ENCODE measurements around the gene NUDT5. TPM values are rescaled to one million over a fixed set of nuclear protein-coding genes. Genes with fewer than 3 reads are reported as not detected.
"Not testable (repeated sequence)": the region's sequence is repeated elsewhere in the genome, so short reads cannot be mapped to it uniquely, and the experiment has no call there.

NUDT5 gene
- total RNA-seq, 1 donor from 2014 or later, result 64.5 TPM

DNA sequence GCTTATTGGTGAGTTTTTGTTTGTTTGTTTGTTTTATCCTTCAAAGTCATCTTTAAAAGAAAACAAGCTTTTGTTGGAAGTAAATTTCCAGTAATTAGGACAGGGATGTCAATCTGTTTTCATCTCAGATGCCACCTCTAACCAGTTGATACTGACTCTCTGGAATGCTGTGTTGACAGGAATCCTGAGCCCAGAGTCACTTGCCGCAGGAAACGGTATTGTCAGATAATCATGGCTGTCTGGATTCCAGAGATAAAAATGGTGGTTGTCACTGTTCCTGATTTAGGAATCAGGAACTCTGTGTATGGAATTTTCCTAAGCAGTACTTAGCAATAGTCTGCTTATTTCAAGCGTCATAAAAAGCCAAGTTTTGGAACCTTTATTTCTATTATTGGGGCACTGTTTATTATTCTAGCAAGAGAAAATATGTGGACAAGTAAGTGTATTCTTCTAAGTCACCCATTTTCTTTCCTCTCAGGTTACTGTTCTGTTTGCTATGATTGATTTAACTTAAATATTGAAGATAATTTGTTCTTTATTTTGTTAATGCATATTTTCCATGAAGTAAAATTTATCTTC, 39.5 kb upstream of the NUDT5 start:
- H3K4me3 ChIP-seq (ENCODE audit: low read depth, low read length), result no peak overlapping the region
- TF ChIP-seq, protein P1, sequence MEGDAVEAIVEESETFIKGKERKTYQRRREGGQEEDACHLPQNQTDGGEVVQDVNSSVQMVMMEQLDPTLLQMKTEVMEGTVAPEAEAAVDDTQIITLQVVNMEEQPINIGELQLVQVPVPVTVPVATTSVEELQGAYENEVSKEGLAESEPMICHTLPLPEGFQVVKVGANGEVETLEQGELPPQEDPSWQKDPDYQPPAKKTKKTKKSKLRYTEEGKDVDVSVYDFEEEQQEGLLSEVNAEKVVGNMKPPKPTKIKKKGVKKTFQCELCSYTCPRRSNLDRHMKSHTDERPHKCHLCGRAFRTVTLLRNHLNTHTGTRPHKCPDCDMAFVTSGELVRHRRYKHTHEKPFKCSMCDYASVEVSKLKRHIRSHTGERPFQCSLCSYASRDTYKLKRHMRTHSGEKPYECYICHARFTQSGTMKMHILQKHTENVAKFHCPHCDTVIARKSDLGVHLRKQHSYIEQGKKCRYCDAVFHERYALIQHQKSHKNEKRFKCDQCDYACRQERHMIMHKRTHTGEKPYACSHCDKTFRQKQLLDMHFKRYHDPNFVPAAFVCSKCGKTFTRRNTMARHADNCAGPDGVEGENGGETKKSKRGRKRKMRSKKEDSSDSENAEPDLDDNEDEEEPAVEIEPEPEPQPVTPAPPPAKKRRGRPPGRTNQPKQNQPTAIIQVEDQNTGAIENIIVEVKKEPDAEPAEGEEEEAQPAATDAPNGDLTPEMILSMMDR (conservative IDR thresholded peaks at IDR 0.05; ENCODE audit: low read depth, low read length), result no peak
- no peak for DNase-seq (ENCODE audit: low read depth)

DNA sequence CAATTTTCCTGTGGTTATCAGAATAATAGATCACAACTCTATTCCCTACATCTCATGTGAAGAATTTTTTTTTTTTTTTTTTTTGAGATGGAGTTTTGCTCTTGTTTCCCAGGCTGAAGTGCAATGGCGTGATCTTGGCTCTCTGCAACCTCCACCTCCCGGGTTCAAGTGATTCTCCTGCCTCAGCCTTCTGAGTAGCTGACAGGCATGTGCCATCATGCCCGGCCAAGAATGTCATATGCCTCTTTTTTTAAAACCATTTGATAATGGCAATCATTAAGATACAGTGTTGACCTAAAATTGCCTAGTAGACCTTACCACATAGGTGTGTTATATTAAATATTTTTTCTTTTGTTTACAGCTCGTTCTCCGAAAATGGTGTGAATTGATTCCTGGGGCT, 39.0 kb upstream of the NUDT5 start:
- DNase-seq (ENCODE audit: low read depth); H3K4me3 ChIP-seq (ENCODE audit: low read depth, low read length): not testable (repeated sequence)

DNA sequence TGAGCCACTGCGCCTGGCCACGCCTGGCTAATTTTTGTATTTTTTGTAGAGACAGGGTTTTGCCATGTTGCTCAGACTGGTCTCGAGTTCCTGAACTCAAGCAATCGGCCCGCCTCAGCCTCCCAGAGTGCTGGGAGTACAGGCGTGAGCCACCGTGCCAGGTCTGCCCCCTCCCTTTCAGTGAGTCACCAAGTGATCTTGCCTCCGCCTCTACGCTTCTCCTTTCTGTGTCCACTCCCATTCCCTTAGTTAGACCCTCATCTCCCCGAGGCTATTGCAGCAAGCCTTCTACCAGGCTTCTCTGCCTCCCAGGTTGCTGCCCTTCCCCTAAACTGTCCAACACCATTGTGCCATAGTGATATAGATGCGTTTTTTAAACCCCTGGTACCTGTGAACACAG, 33.2 kb upstream of the NUDT5 start:
- no peak overlapping the region for H3K4me3 ChIP-seq (ENCODE audit: low read depth, low read length)
- TF ChIP-seq, protein P1 (conservative IDR thresholded peaks at IDR 0.05; ENCODE audit: low read depth, low read length), result no peak
- DNase-seq (ENCODE audit: low read depth), result no peak

DNA sequence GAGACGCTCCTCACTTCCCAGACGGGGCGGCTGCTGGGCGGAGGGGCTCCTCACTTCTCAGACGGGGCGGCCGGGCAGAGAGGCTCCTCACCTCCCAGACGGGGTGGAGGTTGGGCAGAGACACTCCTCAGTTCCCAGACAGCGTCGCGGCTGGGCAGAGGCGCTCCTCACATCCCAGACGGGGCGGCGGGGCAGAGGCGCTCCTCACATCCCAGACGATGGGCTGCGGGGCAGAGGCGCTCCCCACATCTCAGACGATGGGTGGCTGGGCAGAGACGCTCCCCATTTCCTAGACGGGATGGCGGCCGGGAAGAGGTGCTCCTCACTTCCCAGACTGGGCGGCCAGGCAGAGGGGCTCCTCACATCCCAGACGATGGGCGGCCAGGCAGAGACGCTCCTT, 30.7 kb upstream of the NUDT5 start:
- not testable (repeated sequence) for DNase-seq (ENCODE audit: low read depth); H3K4me3 ChIP-seq (ENCODE audit: low read depth, low read length)

DNA sequence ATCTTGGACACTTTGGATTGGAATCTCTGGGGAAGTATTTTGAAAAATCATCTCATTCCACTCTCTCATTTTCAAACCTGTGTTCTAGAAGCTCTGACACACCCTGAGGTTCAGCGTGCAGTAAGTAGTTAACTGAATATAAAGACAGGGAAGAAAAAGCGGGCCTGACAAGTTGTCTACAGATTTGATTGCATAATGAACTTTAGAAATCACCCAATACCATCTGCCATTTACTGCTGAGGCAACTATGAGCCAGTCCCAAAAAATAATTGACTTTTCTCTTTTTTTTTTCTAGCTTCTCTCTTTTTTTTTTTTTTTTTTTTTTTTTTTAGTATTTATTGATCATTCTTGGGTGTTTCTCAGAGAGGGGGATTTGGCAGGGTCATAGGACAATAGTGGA, 29.8 kb upstream of the NUDT5 start:
- no peak overlapping the region for H3K4me3 ChIP-seq (ENCODE audit: low read depth, low read length)
- no peak for DNase-seq (ENCODE audit: low read depth)
- TF ChIP-seq, protein P1 (conservative IDR thresholded peaks at IDR 0.05; ENCODE audit: low read depth, low read length), result no peak

DNA sequence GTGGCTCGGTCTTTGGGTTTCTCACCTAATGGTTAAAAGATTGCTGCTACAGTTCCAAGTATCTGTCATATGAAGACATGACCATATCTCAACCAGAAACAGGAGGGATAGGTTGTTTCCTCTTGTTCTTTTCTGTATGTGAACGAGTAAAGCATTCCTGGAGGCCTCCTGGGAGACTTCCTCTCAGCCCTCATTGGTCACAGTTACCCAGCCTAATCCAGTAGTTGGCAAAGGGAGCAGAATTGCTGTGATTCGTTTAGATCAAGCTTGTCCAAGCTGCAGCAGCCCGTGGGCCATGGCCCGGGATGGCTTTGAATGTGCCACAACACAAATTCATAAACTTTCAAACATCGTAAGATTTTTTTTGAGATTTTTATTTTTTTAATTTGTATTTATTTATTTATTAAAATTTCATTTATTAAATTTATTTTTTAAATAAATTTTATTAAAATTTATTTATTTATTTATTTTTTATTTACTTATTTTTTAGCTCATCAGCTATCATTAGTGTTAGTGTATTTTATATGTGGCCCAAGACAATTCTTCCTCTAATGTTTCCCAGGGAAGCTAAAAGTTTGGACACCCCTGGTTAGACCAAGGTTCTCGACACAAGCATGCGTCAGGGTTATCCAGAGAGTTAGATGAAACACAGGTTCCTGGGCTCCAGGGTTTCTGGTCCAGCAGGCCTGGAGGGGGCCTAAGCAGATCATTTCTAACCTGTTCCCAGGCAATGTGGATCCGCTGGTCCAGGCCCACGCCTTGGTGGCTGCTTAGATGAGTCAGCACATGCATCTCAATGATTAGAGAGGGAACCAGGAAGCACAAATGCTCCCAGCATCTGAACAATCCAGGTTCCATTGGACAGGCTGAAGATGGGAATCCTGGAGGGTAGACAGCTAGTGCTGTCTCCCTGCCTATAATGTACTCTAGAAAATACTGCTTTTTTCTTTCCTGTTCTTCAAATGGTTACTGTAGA, 25.9 kb upstream of the NUDT5 start:
- H3K4me3 ChIP-seq (ENCODE audit: low read depth, low read length), result no peak overlapping the region
- TF ChIP-seq, protein P1 (conservative IDR thresholded peaks at IDR 0.05; ENCODE audit: low read depth, low read length), result no peak
- DNase-seq (ENCODE audit: low read depth), result no peak

DNA sequence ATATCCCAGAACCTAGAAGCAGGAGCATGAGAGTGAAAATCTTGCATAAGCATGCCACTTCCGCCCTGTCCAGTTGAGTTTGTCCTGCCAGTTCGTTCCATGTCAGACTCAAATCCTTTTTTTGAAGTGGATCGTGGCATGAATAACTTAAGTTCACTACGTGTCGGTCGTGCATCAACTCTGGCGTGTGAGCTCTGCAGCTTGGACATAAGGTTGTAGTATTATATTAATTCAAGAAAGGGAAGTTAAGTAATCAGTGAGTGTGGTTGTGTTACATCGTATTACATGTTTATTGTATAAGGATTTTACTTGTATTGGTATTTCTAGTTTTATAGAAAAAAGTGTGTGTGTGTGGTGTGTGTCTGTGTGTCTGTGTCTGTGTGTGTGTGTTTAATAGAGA, 23.3 kb upstream of the NUDT5 start:
- DNase-seq (ENCODE audit: low read depth), result no peak
- no peak overlapping the region for H3K4me3 ChIP-seq (ENCODE audit: low read depth, low read length)
- TF ChIP-seq, protein P1 (conservative IDR thresholded peaks at IDR 0.05; ENCODE audit: low read depth, low read length), result no peak

DNA sequence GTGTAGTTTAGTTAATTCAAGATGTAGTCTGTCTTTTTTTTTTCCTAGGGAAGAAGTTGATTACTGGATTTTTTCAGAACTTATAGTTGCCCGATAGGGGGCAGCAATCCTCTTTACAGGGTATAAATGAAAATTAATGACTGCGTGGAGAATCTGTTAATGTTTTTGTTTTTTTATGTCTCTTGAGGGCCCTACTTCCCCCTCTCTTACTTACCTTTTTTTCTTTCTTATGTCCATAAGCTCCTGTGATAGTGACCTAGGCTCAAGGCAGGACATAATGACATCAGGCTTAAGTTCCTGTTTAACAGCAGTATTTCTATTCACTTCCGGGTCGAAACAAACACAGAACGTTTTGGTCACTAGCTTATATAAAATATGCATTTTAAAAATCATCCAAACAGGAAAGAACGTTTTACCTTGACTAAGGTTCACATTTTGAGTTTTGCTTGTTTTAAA, 19.1 kb upstream of the NUDT5 start:
- TF ChIP-seq, protein P1 (conservative IDR thresholded peaks at IDR 0.05; ENCODE audit: low read depth, low read length), result peak; percentile 81
- H3K4me3 ChIP-seq (ENCODE audit: low read depth, low read length), result no peak overlapping the region
- no peak for DNase-seq (ENCODE audit: low read depth)

Data from epithelial cell of proximal tubule (primary cell).